Activated CD8-positive, alpha-beta T cell treated with anti-CD3 and anti-CD28 coated beads for 36 hours (primary cell): ENCODE measurements around the gene IARS1. TPM values are rescaled to one million over a fixed set of nuclear protein-coding genes. Genes with fewer than 3 reads are reported as not detected.
A peak's percentile ranks its signal among the peaks of the same experiment; 100 is the strongest.

ENCODE experiments used
- ATAC-seq: fragments of 200-7000 bp; cut with Tn5 transposase; one replicate; pipeline ENCODE4 v1.10.0; 2021; ENCODE audit warnings: mild to moderate bottlenecking, moderate library complexity
- CTCF ChIA-PET: fragments of 350-600 bp; sonication (Branson Sonifier 250); formaldehyde crosslinking; loops from one replicate; lab custom pipeline; 2021; ENCODE audit warnings: antibody characterized with exemption; lab: Charles Lee
- POLR2A ChIA-PET: fragments of 350-600 bp; sonication (Branson Sonifier 250); formaldehyde crosslinking; loops from one replicate; lab custom pipeline; 2021; ENCODE audit warnings: antibody characterized with exemption; lab: Charles Lee
- DNase-seq: peaks from one replicate; pipeline ENCODE4 v3.0.0-alpha.2; 2020
- H3K27ac Mint-ChIP-seq: one replicate; pipeline ENCODE4 v1.8.0; 2021; ENCODE audit warnings: mild to moderate bottlenecking, mixed read lengths
- H3K27me3 Mint-ChIP-seq: one replicate; pipeline ENCODE4 v1.8.0; 2021; ENCODE audit warnings: mixed read lengths
- H3K36me3 Mint-ChIP-seq: one replicate; pipeline ENCODE4 v1.8.0; 2021; ENCODE audit warnings: low read depth, mixed read lengths
- H3K4me1 Mint-ChIP-seq: one replicate; pipeline ENCODE4 v1.8.0; 2021; ENCODE audit warnings: low read depth, mixed read lengths
- H3K4me3 Mint-ChIP-seq: one replicate; pipeline ENCODE4 v1.8.0; 2021; ENCODE audit warnings: mild to moderate bottlenecking, moderate library complexity, mixed read lengths
- H3K9me3 Mint-ChIP-seq: one replicate; pipeline ENCODE4 v1.8.0; 2021; ENCODE audit warnings: mixed read lengths
- intact Hi-C: fragments of 100-400 bp; cut with micrococcal nuclease; formaldehyde crosslinking; loops from one replicate; pipeline ENCODE4 v1.10.0; 2022
- total RNA-seq, 2 experiments: library from RNA; stranded (reverse); gene quantifications; one replicate each; pipeline ENCODE4 v1.2.3, GENCODE V29; 2021
- TF ChIP-seq, protein P1 (sequence below): fragments of 200-600 bp; IDR thresholded peaks from one replicate; pipeline ENCODE4 v1.8.0; 2022; ENCODE audit warnings: antibody characterized with exemption, mild to moderate bottlenecking

IARS1 gene
- total RNA-seq, 2 experiments from 2014 or later: 247 to 251 TPM

GRCh38 chr9:92332577-92333281 is 39.2 kb upstream of the IARS1 start:
- Mint-ChIP-seq H3K4me1 (peaks cover 8% of the 10 kb centered on the region), H3K4me3 (no peak overlapping the region), H3K27me3 (no peaks in the 10 kb centered on the region), H3K9me3 (no peaks in the 10 kb centered on the region), H3K27ac (no peak overlapping the region), H3K36me3 (peaks cover 32% of the 10 kb centered on the region)
- CTCF ChIA-PET: interaction anchor here (1.3 kb wide), 1 partner anchor 18 kb away, joined by 3 read pairs; no protein-coding TSS in a partner anchor
- DNase-seq (no peak), ATAC-seq (no peak)
- intact Hi-C loops: no loop called here
- POLR2A ChIA-PET: no interaction called here
- TF ChIP-seq, protein P1, sequence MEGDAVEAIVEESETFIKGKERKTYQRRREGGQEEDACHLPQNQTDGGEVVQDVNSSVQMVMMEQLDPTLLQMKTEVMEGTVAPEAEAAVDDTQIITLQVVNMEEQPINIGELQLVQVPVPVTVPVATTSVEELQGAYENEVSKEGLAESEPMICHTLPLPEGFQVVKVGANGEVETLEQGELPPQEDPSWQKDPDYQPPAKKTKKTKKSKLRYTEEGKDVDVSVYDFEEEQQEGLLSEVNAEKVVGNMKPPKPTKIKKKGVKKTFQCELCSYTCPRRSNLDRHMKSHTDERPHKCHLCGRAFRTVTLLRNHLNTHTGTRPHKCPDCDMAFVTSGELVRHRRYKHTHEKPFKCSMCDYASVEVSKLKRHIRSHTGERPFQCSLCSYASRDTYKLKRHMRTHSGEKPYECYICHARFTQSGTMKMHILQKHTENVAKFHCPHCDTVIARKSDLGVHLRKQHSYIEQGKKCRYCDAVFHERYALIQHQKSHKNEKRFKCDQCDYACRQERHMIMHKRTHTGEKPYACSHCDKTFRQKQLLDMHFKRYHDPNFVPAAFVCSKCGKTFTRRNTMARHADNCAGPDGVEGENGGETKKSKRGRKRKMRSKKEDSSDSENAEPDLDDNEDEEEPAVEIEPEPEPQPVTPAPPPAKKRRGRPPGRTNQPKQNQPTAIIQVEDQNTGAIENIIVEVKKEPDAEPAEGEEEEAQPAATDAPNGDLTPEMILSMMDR: no peak

GRCh38 chr9:92328225-92328624 is 34.7 kb upstream of the IARS1 start:
- no peak overlapping the region for H3K27ac Mint-ChIP-seq
- peak; percentile 2 for DNase-seq
- no peak overlapping the region for H3K4me3 Mint-ChIP-seq
- TF ChIP-seq, protein P1: no peak
- peaks cover 25% of the 10 kb centered on the region for H3K4me1 Mint-ChIP-seq
- H3K9me3 Mint-ChIP-seq: no peaks in the 10 kb centered on the region
- no peaks in the 10 kb centered on the region for H3K27me3 Mint-ChIP-seq
- POLR2A ChIA-PET: interaction anchor here (1.0 to 1.3 kb wide), 2 partner anchors 12 to 437 kb away, joined by 3 to 4 read pairs; no protein-coding TSS in a partner anchor
- intact Hi-C loops: loop anchor here (10.0 kb wide), 2 partner anchors 117 to 307 kb away; no protein-coding TSS in a partner anchor
- CTCF ChIA-PET: interaction anchor here (1.1 to 1.7 kb wide), 2 partner anchors 190 to 378 kb away, joined by 3 to 4 read pairs; partner anchors contain the start of gene ROR2
- peaks cover 20% of the 10 kb centered on the region for H3K36me3 Mint-ChIP-seq
- no peak for ATAC-seq

- ATAC-seq: no peak
- Mint-ChIP-seq H3K36me3 (peaks cover 21% of the 10 kb centered on the region), H3K4me1 (peaks cover 31% of the 10 kb centered on the region), H3K4me3 (peak overlapping the region; percentile 99), H3K27me3 (no peaks in the 10 kb centered on the region), H3K9me3 (no peaks in the 10 kb centered on the region), H3K27ac (no peak overlapping the region)
- TF ChIP-seq, protein P1: no peak
- DNase-seq: no peak
- POLR2A ChIA-PET: interaction anchor here (1.3 to 1.4 kb wide), 3 partner anchors 8 to 11 kb away, joined by 3 to 4 read pairs (median 4); no protein-coding TSS in a partner anchor
- CTCF ChIA-PET: interaction anchor here (1.1 to 1.7 kb wide), 3 partner anchors 36 to 377 kb away, joined by 3 to 7 read pairs (median 6); partner anchors contain the start of gene ROR2
- intact Hi-C loops: loop anchor here (10.0 kb wide), 2 partner anchors 117 to 307 kb away; no protein-coding TSS in a partner anchor
Measured at GRCh38 chr9:92327283-92327850, 33.9 kb upstream of the IARS1 start.

GRCh38 chr9:92325991-92326500 is 32.5 kb upstream of the IARS1 start:
- DNase-seq (no peak), ATAC-seq (peak; percentile 1)
- Mint-ChIP-seq H3K9me3 (no peaks in the 10 kb centered on the region), H3K4me1 (peaks cover 33% of the 10 kb centered on the region), H3K4me3 (peak overlapping the region; percentile 99), H3K36me3 (peaks cover 25% of the 10 kb centered on the region), H3K27me3 (no peaks in the 10 kb centered on the region), H3K27ac (peak overlapping the region; percentile 98)
- ChIA-PET POLR2A (interaction anchor here (0.6 to 2.5 kb wide), 16 partner anchors 9 to 1500 kb away, joined by 3 to 13 read pairs (median 4); partner anchors contain the start of genes IARS1 and IPPK), CTCF (interaction anchor here (1.3 to 1.7 kb wide), 4 partner anchors 34 to 188 kb away, joined by 3 to 7 read pairs (median 5); no protein-coding TSS in a partner anchor)
- intact Hi-C loops: loop anchor here (10.0 kb wide), 2 partner anchors 119 to 309 kb away; no protein-coding TSS in a partner anchor
- TF ChIP-seq, protein P1: no peak
